H9 (cell line): ENCODE data around the gene GTF2F2. TPM values are rescaled to one million over a fixed set of nuclear protein-coding genes. Genes with fewer than 3 reads are reported as not detected.

Experiments used
- DNase-seq: peaks from one replicate; pipeline ENCODE4 v3.0.0-alpha.2; 2017
- H2AFZ ChIP-seq: one replicate; pipeline ENCODE4 v1.6.1; 2013; ENCODE audit warnings: mild to moderate bottlenecking, low read length, control low read depth, moderate library complexity
- H2AK5ac ChIP-seq: 2 replicates; pipeline ENCODE4 v1.6.1; 2013; ENCODE audit warnings: low read length, control low read depth, mixed read lengths; ENCODE audit not compliant: insufficient read length
- H2BK120ac ChIP-seq: one replicate; pipeline ENCODE4 v1.6.1; 2013; ENCODE audit warnings: low read depth, mild to moderate bottlenecking, low read length, control low read depth, inconsistent platforms; ENCODE audit not compliant: poor library complexity, severe bottlenecking
- H2BK12ac ChIP-seq: 2 replicates; pipeline ENCODE4 v1.6.1; 2013; ENCODE audit warnings: low read length, control low read depth, mixed read lengths, low read depth; ENCODE audit not compliant: insufficient read length
- H2BK15ac ChIP-seq: 2 replicates; pipeline ENCODE4 v1.6.1; 2013; ENCODE audit warnings: low read depth, low read length, control low read depth
- H2BK20ac ChIP-seq: one replicate; pipeline ENCODE4 v1.6.1; 2013; ENCODE audit warnings: low read depth, mild to moderate bottlenecking, low read length, control low read depth, inconsistent platforms; ENCODE audit not compliant: poor library complexity, severe bottlenecking
- H2BK5ac ChIP-seq: 2 replicates; pipeline ENCODE4 v1.6.1; 2013; ENCODE audit warnings: low read length, control low read depth, mixed read lengths; ENCODE audit not compliant: insufficient read length
- H3K14ac ChIP-seq: 2 replicates; pipeline ENCODE4 v1.6.1; 2013; ENCODE audit warnings: low read length, control low read depth; ENCODE audit not compliant: insufficient read depth
- H3K18ac ChIP-seq: 2 replicates; pipeline ENCODE4 v1.6.1; 2013; ENCODE audit warnings: low read depth, mild to moderate bottlenecking, mixed read lengths, low read length, control low read depth; ENCODE audit not compliant: insufficient read length
- H3K23ac ChIP-seq: 2 replicates; pipeline ENCODE4 v1.6.1; 2013; ENCODE audit warnings: low read length, control low read depth, mixed read lengths, low read depth; ENCODE audit not compliant: insufficient read length
- H3K23me2 ChIP-seq: 2 replicates; pipeline ENCODE4 v1.6.1; 2013; ENCODE audit warnings: low read depth, mild to moderate bottlenecking, mixed read lengths, low read length, control low read depth; ENCODE audit not compliant: insufficient read length, poor library complexity, severe bottlenecking
- H3K27ac ChIP-seq: 2 replicates; pipeline ENCODE4 v1.5.1; 2013; ENCODE audit warnings: low read length, control low read depth, mixed read lengths, low read depth; ENCODE audit not compliant: insufficient read length
- H3K27me3 ChIP-seq: 2 replicates; pipeline ENCODE4 v1.6.1; 2013; ENCODE audit warnings: low read length, control low read depth, inconsistent platforms; ENCODE audit not compliant: insufficient read depth
- H3K4ac ChIP-seq: 2 replicates; pipeline ENCODE4 v1.6.1; 2013; ENCODE audit warnings: low read depth, mild to moderate bottlenecking, control low read depth, inconsistent platforms, low read length, moderate library complexity
- H3K4me1 ChIP-seq: 2 replicates; pipeline ENCODE4 v1.6.1; 2013; ENCODE audit warnings: low read length, control low read depth, inconsistent platforms; ENCODE audit not compliant: insufficient read depth
- H3K4me2 ChIP-seq: 2 replicates; pipeline ENCODE4 v1.6.1; 2013; ENCODE audit warnings: low read length, control low read depth, mixed read lengths; ENCODE audit not compliant: insufficient read length, insufficient read depth
- H3K56ac ChIP-seq: 2 replicates; pipeline ENCODE4 v1.6.1; 2013; ENCODE audit warnings: low read depth, mild to moderate bottlenecking, mixed read lengths, low read length, control low read depth; ENCODE audit not compliant: insufficient read length
- H3K79me1 ChIP-seq: 2 replicates; pipeline ENCODE4 v1.6.1; 2013; ENCODE audit warnings: low read depth, mild to moderate bottlenecking, moderate library complexity, low read length, control low read depth, inconsistent platforms; ENCODE audit not compliant: insufficient read depth, poor library complexity, severe bottlenecking
- H3K79me2 ChIP-seq: 2 replicates; pipeline ENCODE4 v1.6.1; 2013; ENCODE audit warnings: low read length, control low read depth, inconsistent platforms; ENCODE audit not compliant: insufficient read depth
- H3K9ac ChIP-seq: 2 replicates; pipeline ENCODE4 v1.6.1; 2013; ENCODE audit warnings: low read length, control low read depth, mixed read lengths; ENCODE audit not compliant: insufficient read length; ENCODE audit errors: extremely low read depth
- H3K9me3 ChIP-seq: one replicate; pipeline ENCODE4 v1.6.1; 2013; ENCODE audit warnings: low read depth, low read length, inconsistent platforms; ENCODE audit not compliant: control insufficient read depth
- H3T11ph ChIP-seq: one replicate; pipeline ENCODE4 v1.6.1; 2013; ENCODE audit warnings: mild to moderate bottlenecking, low read length, control low read depth, inconsistent platforms
- H4K20me1 ChIP-seq: one replicate; pipeline ENCODE4 v1.6.1; 2013; ENCODE audit not compliant: control insufficient read depth, insufficient read length, insufficient read depth
- H4K5ac ChIP-seq: 2 replicates; pipeline ENCODE4 v1.6.1; 2013; ENCODE audit warnings: low read depth, mild to moderate bottlenecking, mixed read lengths, low read length, control low read depth; ENCODE audit not compliant: insufficient read length
- H4K8ac ChIP-seq: replicated peaks from 2 replicates; pipeline ENCODE4 v1.6.1; 2013; ENCODE audit warnings: low read length, control low read depth, mixed read lengths, low read depth; ENCODE audit not compliant: insufficient read length
- H4K91ac ChIP-seq: 2 replicates; pipeline ENCODE4 v1.6.1; 2013; ENCODE audit warnings: low read depth, mild to moderate bottlenecking, moderate library complexity, mixed read lengths, low read length, control low read depth; ENCODE audit not compliant: insufficient read length
- H3K27ac Mint-ChIP-seq, 3 experiments: 2 replicates in 2 of 3; 3 replicates in 1 of 3; pipeline ENCODE4 v1.8.0; 2020 to 2021; ENCODE audit warnings: mixed read lengths in 3 of 3, mild to moderate bottlenecking in 1 of 3, moderate library complexity in 1 of 3
- H3K27me3 Mint-ChIP-seq: 2 replicates; pipeline ENCODE4 v1.8.0; 2021; ENCODE audit warnings: low read depth, mild to moderate bottlenecking, moderate library complexity, mixed read lengths
- H3K36me3 Mint-ChIP-seq, 3 experiments: 2 replicates in 2 of 3; 3 replicates in 1 of 3; pipeline ENCODE4 v1.8.0; 2020 to 2021; ENCODE audit warnings: low read depth in 3 of 3, mixed read lengths in 3 of 3; ENCODE audit not compliant: insufficient read depth in 1 of 3
- H3K4me1 Mint-ChIP-seq, 2 experiments: 2 replicates each; pipeline ENCODE4 v1.8.0; 2020; ENCODE audit warnings: mixed read lengths in 2 of 2
- H3K4me3 Mint-ChIP-seq, 2 experiments: 2 replicates in 1 of 2; 3 replicates in 1 of 2; pipeline ENCODE4 v1.8.0; 2020 to 2021; ENCODE audit warnings: mild to moderate bottlenecking in 2 of 2, mixed read lengths in 2 of 2, moderate library complexity in 1 of 2
- H3K9me3 Mint-ChIP-seq, 2 experiments: 2 replicates in 1 of 2; 3 replicates in 1 of 2; pipeline ENCODE4 v1.8.0; 2020; ENCODE audit warnings: mild to moderate bottlenecking in 2 of 2, mixed read lengths in 2 of 2, moderate library complexity in 1 of 2
- WGBS: extraction: QIAGEN DNeasy Blood & Tissue Kit; methylation state at CpG from one replicate; pipeline ENCODE4 v1.1.7; 2013; ENCODE audit warnings: missing lambda C conversion rate, low lambda C conversion rate, mixed read lengths; ENCODE audit not compliant: insufficient read length; ENCODE audit errors: extremely low coverage; 5-methylcytosine and 5-hydroxymethylcytosine counted together
- total RNA-seq: library from RNA; stranded (reverse); gene quantifications from 2 replicates; pipeline ENCODE4 v1.2.1, GENCODE V29; 2021
- TF ChIP-seq, protein P1 (sequence below): fragments of 200-600 bp; sonication (generic); conservative IDR thresholded peaks from 3 replicates; pipeline ENCODE4 v1.8.0; 2021; ENCODE audit warnings: antibody characterized with exemption, mild to moderate bottlenecking

Gene GTF2F2
- total RNA-seq, 1 experiment from 2014 or later, result 29.6 TPM

GRCh38 chr13:45141369-45141768 lies 21.1 kb downstream of the GTF2F2 start:
- no peak overlapping the region for H2BK20ac ChIP-seq
- peaks cover 4% of the 10 kb centered on the region for H3K4me1 ChIP-seq
- H3K79me1 ChIP-seq, result peaks cover 10% of the 10 kb centered on the region
- H3K4me1 Mint-ChIP-seq, result peaks cover 20 to 23% of the 10 kb centered on the region in 2 experiments
- no peaks in the 10 kb centered on the region for H3K9me3 ChIP-seq
- H3K56ac ChIP-seq, result no peak overlapping the region
- H4K91ac ChIP-seq, result no peak overlapping the region
- H2BK120ac ChIP-seq, result no peak overlapping the region
- no peak overlapping the region for H3K4ac ChIP-seq
- peak overlapping the region in 1 of 3 experiments; percentile 27; a peak in 1 of 7 replicates for H3K27ac Mint-ChIP-seq
- H2AK5ac ChIP-seq, result no peak overlapping the region
- H3K9me3 Mint-ChIP-seq, result no peaks in the 10 kb centered on the region
- no peaks in the 10 kb centered on the region for H3K27me3 ChIP-seq
- H4K20me1 ChIP-seq, result no peaks in the 10 kb centered on the region
- H3K27me3 Mint-ChIP-seq, result no peaks in the 10 kb centered on the region
- no peak overlapping the region for H3K23ac ChIP-seq
- DNase-seq, result no peak
- no peak overlapping the region for H3K9ac ChIP-seq
- no peak overlapping the region for H2BK5ac ChIP-seq
- no peak overlapping the region for H4K8ac ChIP-seq
- no peak overlapping the region for H3K18ac ChIP-seq
- no CpG with 5 or more reads among the region's 1 CpG for WGBS
- H2BK15ac ChIP-seq, result no peak overlapping the region
- H3K4me2 ChIP-seq, result no peak overlapping the region
- H3K14ac ChIP-seq, result no peak overlapping the region
- H4K5ac ChIP-seq, result no peak overlapping the region
- H3T11ph ChIP-seq, result no peak overlapping the region
- no peak overlapping the region for H2AFZ ChIP-seq
- no peak overlapping the region for H2BK12ac ChIP-seq
- peaks cover 7 to 18% (median 12%) of the 10 kb centered on the region in 3 experiments; a peak in 6 of 7 replicates for H3K36me3 Mint-ChIP-seq
- TF ChIP-seq, protein P1, sequence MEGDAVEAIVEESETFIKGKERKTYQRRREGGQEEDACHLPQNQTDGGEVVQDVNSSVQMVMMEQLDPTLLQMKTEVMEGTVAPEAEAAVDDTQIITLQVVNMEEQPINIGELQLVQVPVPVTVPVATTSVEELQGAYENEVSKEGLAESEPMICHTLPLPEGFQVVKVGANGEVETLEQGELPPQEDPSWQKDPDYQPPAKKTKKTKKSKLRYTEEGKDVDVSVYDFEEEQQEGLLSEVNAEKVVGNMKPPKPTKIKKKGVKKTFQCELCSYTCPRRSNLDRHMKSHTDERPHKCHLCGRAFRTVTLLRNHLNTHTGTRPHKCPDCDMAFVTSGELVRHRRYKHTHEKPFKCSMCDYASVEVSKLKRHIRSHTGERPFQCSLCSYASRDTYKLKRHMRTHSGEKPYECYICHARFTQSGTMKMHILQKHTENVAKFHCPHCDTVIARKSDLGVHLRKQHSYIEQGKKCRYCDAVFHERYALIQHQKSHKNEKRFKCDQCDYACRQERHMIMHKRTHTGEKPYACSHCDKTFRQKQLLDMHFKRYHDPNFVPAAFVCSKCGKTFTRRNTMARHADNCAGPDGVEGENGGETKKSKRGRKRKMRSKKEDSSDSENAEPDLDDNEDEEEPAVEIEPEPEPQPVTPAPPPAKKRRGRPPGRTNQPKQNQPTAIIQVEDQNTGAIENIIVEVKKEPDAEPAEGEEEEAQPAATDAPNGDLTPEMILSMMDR, result no peak
- no peak overlapping the region for H3K4me3 Mint-ChIP-seq
- H3K79me2 ChIP-seq, result no peaks in the 10 kb centered on the region; the same call in 1 of the 2 replicates
- no peak overlapping the region for H3K27ac ChIP-seq
- H3K23me2 ChIP-seq, result no peaks in the 10 kb centered on the region
